ENCODE data around the gene AFF1. TPM values are rescaled to one million over a fixed set of nuclear protein-coding genes. Genes with fewer than 3 reads are reported as not detected.

The AFF1 gene
- 10.2 and 10.9 TPM in 2 replicates for total RNA-seq (2014; rRNA removed; shearing (Covaris generic))
- polyA plus RNA-seq (2015; cell fraction: cytosol; rRNA removed), result 16.4 and 22.4 TPM in 2 replicates
- 22.1 and 27.2 TPM in 2 replicates for polyA plus RNA-seq (2015; cell fraction: nucleus; rRNA removed)

DNA sequence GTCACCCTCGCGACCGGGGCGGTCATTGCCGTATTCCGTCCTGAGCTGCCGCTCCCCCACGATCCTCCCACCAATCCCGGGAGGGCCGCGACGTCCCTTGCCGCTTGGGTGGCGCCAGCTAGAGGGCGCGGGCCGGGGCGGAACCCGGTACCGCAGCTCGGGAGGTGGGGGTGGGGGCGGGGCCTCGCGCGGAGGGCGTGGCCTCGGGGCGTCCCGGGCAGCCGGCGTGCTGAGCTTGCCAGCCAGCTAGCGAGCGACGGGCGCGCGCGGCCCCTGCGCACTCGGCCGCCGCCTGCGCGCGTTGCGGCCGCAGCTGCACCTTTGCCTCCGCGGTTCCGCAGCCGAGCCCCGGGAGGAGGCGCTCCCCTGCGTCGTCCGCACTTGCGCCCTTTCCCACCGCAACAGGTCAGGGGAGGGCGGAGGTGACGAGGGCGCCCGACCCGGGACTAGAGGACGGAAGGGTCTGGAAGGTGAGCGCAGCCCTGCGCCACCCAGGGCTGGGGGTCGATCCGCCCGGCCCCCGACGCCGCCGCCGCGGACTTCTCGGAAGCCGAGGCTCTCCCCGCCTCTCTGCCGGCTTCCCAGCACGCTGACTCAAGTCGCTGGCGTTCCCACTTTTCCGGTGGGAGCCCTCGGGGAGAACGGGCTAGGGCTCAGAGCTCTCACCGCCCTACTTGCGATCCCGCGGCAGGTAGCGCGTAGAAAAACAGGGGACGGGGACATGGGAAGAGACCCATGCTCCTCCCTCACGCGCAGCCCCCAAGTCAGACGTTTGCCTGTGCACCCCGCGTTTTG, at the start of gene AFF1:
Gene AFF1 (plus strand): TSS at position 241 of the 795 bp plus-strand sequence. CDS start 13,523 bp downstream, outside the sequence.
- in situ Hi-C loops (cut with HindIII; ENCODE audit: low pct_unique_long_range_greater_than_20kb, low sequenced_read_pairs), result no loop called here
- peak; percentile 88 for DNase-seq (ENCODE audit: low read depth, low spot score)

- no peak for DNase-seq (ENCODE audit: low read depth, low spot score)
- in situ Hi-C loops (cut with HindIII; ENCODE audit: low pct_unique_long_range_greater_than_20kb, low sequenced_read_pairs), result no loop called here
Measured at GRCh38 chr4:86890790-86891189, 44.0 kb upstream of the AFF1 start.

DNA sequence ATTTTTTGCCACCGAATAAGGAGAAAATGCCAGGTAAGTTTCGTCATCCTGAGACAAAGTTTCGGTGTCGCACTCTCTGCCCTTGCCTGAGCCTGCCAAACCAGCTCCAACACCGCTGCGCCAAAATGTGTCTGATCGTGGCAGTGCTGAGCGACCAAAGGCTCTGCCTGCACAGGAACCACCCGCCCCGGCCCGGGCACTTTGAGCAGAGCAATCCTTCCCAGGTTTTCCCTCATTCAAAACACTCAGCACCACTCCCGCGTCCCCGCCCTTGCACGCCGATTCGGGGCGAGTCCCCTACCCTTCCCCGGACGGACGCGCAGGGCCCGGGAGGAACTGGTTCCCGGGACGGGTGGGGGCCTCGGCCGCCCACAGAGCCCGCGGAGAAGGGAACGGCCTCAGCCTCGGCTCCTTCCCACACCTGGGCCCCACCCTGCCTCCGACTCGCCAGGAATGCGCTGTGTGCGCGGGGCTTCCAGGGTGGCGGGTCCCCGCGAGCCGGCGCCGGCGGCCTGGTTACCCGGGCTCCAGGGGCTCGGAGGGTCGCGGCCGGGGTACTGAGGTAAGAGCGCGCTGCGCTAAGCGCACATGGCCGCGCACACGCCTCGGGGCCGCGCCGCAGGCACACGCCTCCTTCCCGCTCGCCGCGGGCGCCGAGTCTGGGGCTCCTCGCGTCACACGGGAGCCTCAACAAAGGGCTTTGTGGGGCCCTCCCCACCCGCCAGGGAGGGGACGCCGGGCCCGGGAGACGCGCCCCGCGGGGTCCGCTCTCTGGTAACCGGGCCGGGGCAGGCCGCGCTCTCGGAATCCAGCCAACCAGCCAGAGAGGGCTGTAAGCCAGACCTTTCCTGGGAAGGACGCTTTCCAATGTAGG, 42.8 kb upstream of the AFF1 start, which contains the start of gene C4orf36:
Gene C4orf36 (minus strand): TSS at position 661 of the 874 bp plus-strand sequence. CDS start 902 bp downstream, outside the sequence.
- in situ Hi-C loops (cut with HindIII; ENCODE audit: low pct_unique_long_range_greater_than_20kb, low sequenced_read_pairs), result no loop called here
- DNase-seq (ENCODE audit: low read depth, low spot score), result peak; percentile 60

DNA sequence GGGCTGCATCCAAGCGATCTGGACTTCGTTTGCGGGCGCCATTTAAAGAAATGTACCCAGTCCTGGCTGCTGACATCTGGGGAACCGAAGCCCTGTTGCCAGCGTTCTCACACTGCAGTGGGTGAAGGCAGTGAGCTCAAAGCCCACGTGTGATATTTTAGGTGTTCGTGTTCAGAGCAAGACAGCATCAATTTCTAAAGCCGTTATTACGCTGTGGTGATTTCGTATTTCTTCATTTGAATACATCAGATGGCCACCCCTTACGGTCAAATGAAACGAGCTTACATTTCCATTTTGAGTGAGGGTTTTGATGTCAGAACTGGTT, 42.2 kb upstream of the AFF1 start:
- in situ Hi-C loops (cut with HindIII; ENCODE audit: low pct_unique_long_range_greater_than_20kb, low sequenced_read_pairs), result no loop called here
- no peak for DNase-seq (ENCODE audit: low read depth, low spot score)

- in situ Hi-C loops (cut with HindIII; ENCODE audit: low pct_unique_long_range_greater_than_20kb, low sequenced_read_pairs), result no loop called here
- no peak for DNase-seq (ENCODE audit: low read depth, low spot score)
Measured at GRCh38 chr4:86893136-86893535, 41.7 kb upstream of the AFF1 start.

DNA sequence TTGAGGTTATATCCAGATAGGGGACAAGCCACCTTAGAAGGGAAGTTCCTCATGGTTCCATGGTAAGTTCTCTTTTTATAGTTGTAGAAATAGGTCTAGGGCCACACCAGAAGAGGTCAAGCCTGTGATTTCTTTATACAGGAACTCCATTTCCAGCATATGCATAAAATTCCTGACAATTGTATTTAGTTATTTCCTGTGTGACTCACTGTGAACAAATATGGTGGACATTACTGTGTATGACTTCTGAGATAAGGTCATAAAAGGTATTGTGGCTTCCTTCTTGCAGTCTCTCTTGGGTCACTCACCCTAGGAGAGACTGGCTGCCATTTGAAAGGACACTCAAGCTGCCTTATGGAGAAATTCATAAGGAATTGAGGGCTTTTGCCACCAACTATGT, 40.4 kb upstream of the AFF1 start:
- in situ Hi-C loops (cut with HindIII; ENCODE audit: low pct_unique_long_range_greater_than_20kb, low sequenced_read_pairs), result no loop called here
- no peak for DNase-seq (ENCODE audit: low read depth, low spot score)

GRCh38 chr4:86895692-86896488, 38.9 kb upstream of the AFF1 start:
- DNase-seq (ENCODE audit: low read depth, low spot score), result peak; percentile 83
- in situ Hi-C loops (cut with HindIII; ENCODE audit: low pct_unique_long_range_greater_than_20kb, low sequenced_read_pairs), result no loop called here

- no peak for DNase-seq (ENCODE audit: low read depth, low spot score)
Measured at GRCh38 chr4:86896596-86896995, 38.2 kb upstream of the AFF1 start.

GRCh38 chr4:86898562-86898961, 36.2 kb upstream of the AFF1 start:
- in situ Hi-C loops (cut with HindIII; ENCODE audit: low pct_unique_long_range_greater_than_20kb, low sequenced_read_pairs), result no loop called here
- DNase-seq (ENCODE audit: low read depth, low spot score), result no peak

More at GRCh38 chr4:86896596-86896995, 38.2 kb upstream of the AFF1 start:
- in situ Hi-C loops (cut with HindIII; ENCODE audit: low pct_unique_long_range_greater_than_20kb, low sequenced_read_pairs), result no loop called here

- in situ Hi-C loops (cut with HindIII; ENCODE audit: low pct_unique_long_range_greater_than_20kb, low sequenced_read_pairs), result loop anchor here (25.0 kb wide), 1 partner anchor 210 kb away; no protein-coding TSS in a partner anchor
- no peak for DNase-seq (ENCODE audit: low read depth, low spot score)
Measured at GRCh38 chr4:86901864-86902263, 32.9 kb upstream of the AFF1 start.

GRCh38 chr4:86908251-86908657, 26.6 kb upstream of the AFF1 start:
- no peak for DNase-seq (ENCODE audit: low read depth, low spot score)
- in situ Hi-C loops (cut with HindIII; ENCODE audit: low pct_unique_long_range_greater_than_20kb, low sequenced_read_pairs), result loop anchor here (25.0 kb wide), 1 partner anchor 204 kb away; no protein-coding TSS in a partner anchor

- in situ Hi-C loops (cut with HindIII; ENCODE audit: low pct_unique_long_range_greater_than_20kb, low sequenced_read_pairs), result loop anchor here (25.0 kb wide), 1 partner anchor 203 kb away; no protein-coding TSS in a partner anchor
- no peak for DNase-seq (ENCODE audit: low read depth, low spot score)
Measured at GRCh38 chr4:86909546-86910295, 25.1 kb upstream of the AFF1 start.

DNA sequence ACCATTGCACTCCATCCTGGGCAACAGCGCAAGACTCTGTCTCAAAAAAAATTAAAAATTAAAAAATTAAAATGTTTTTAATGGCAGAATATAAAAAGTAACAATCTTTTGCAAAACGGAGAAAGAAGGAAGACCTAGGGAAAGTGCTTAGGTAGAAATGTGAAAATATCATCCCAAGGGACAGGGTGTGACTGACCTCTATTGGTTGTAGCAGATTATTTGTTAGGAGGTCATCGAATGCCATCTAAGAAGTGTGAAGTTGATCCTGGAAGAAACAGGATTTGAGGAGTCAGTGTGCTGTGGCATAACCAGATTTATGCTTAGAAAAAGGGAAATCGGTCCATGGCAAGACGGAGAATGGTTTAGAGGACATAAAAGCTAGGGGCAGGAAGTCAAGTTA, 24.4 kb upstream of the AFF1 start:
- in situ Hi-C loops (cut with HindIII; ENCODE audit: low pct_unique_long_range_greater_than_20kb, low sequenced_read_pairs), result loop anchor here (25.0 kb wide), 1 partner anchor 202 kb away; no protein-coding TSS in a partner anchor
- peak; percentile 10 for DNase-seq (ENCODE audit: low read depth, low spot score)

DNA sequence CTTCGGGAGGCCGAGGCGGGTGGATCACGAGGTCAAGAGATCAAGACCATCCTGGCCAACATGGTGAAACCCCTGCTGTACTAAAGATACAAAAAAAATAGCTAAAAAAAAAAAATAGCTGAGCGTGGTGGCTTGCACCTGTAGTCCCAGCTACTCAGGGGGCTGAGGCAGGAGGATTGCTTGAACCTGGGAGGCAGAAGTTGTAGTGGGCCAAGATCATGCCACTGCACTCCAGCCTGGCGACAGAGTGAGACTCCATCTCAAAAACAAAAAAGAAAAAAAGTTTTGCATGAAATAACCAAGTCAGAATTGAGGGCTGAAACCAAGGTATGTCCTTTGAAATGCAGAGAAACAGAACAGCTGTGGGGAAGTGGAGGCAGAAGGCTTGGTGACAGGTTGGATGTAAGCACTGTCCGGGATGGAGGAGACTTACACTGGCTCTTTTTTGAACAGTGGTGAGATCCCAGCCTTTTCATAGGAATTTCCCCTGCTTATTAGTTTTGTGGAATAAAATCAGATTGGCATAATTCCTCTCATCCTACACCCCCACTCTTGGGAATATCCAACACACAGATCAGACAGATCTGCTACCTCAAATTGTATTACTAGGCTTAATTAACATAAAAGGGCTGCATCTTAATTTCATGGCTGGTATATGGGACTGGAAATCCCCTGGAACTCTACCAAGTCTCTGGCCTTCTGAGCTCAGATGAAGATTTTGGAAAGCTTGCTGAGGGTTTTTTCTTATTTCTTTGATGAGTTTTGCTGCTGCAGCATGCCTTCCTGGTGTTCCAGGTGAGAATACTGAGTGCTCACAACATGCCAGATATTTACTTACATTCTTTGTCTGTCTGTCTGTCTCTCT, 23.8 kb upstream of the AFF1 start:
- DNase-seq (ENCODE audit: low read depth, low spot score), result no peak
- in situ Hi-C loops (cut with HindIII; ENCODE audit: low pct_unique_long_range_greater_than_20kb, low sequenced_read_pairs), result loop anchor here (25.0 kb wide), 1 partner anchor 201 kb away; no protein-coding TSS in a partner anchor

DNA sequence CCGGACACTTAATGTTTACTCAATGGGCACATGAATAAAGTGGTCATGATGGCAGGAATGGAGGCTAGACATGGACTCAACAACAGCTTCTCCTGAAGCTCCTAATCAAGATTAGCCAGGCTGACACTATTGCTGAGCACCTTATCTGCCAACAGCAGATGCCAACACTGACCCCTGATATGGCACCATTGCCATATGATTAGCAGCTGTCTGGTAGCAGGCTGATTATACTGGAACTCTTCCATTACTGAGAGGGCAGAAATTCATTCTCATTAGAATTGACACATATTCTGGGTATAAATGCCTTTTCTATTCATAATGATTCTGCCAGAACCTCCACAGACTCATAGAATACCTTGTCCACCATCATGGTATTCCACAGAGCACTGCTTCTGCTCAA, 18.4 kb upstream of the AFF1 start:
- no peak for DNase-seq (ENCODE audit: low read depth, low spot score)
- in situ Hi-C loops (cut with HindIII; ENCODE audit: low pct_unique_long_range_greater_than_20kb, low sequenced_read_pairs), result loop anchor here (25.0 kb wide), 1 partner anchor 196 kb away; no protein-coding TSS in a partner anchor
